OCI-LY3 (cell line): ENCODE data around the gene THRB.

Experiments
- H2AFZ ChIP-seq: fragments of 200-600, 300-600 bp; shearing (Covaris generic); 2 replicates; pipeline ENCODE4 v1.6.0; 2014; ENCODE audit warnings: antibody characterized with exemption, low read depth, low read length
- H3K27ac ChIP-seq: fragments of 200-600, 300-600 bp; sonication (generic); 2 replicates; pipeline ENCODE4 v1.5.1; 2014; ENCODE audit warnings: mild to moderate bottlenecking, low read length, moderate library complexity, mixed read lengths
- H3K27me3 ChIP-seq: fragments of 200-600, 300-600 bp; sonication (generic); 2 replicates; pipeline ENCODE4 v1.6.1; 2014; ENCODE audit warnings: low read depth, low read length, mixed read lengths
- H3K36me3 ChIP-seq: fragments of 200-600, 300-600 bp; sonication (generic); replicated peaks from 2 replicates; pipeline ENCODE3; 2014; ENCODE audit warnings: low read depth, low read length, mixed read lengths
- H3K4me1 ChIP-seq: fragments of 300-600, 200-600 bp; sonication (generic); 2 replicates; pipeline ENCODE4 v1.6.1; 2014; ENCODE audit warnings: low read length, mixed read lengths
- H3K4me2 ChIP-seq: fragments of 200-600, 300-600 bp; sonication (generic); 2 replicates; pipeline ENCODE4 v1.6.1; 2014; ENCODE audit warnings: low read length, mixed read lengths
- H3K4me3 ChIP-seq: fragments of 300-600, 200-600 bp; sonication (generic); 2 replicates; pipeline ENCODE4 v1.5.1; 2014; ENCODE audit warnings: antibody characterized with exemption, mild to moderate bottlenecking, low read length, moderate library complexity
- H3K79me2 ChIP-seq: fragments of 300-600, 200-600 bp; shearing (Covaris generic); 2 replicates; pipeline ENCODE4 v1.6.1; 2014; ENCODE audit warnings: mild to moderate bottlenecking, low read length, mixed read lengths
- H3K9ac ChIP-seq: fragments of 300-600, 200-600 bp; shearing (Covaris generic); 2 replicates; pipeline ENCODE4 v1.6.0; 2014; ENCODE audit warnings: mild to moderate bottlenecking, low read length, moderate library complexity
- H3K9me3 ChIP-seq: fragments of 200-600, 300-600 bp; shearing (Covaris generic); 2 replicates; pipeline ENCODE4 v1.6.1; 2014; ENCODE audit warnings: low read length, mixed read lengths; ENCODE audit not compliant: insufficient read depth
- H4K20me1 ChIP-seq: fragments of 200-600, 300-600 bp; sonication (generic); 2 replicates; pipeline ENCODE4 v1.6.1; 2016; ENCODE audit warnings: low read length, mixed read lengths; ENCODE audit not compliant: insufficient read depth
- EZH2phosphoT487 ChIP-seq: fragments of 200-600 bp; shearing (Covaris generic); IDR thresholded peaks from 2 replicates; pipeline ENCODE4 v1.6.1; 2018; ENCODE audit warnings: antibody characterized with exemption, mixed run types, low read depth
- TF ChIP-seq, protein P1 (sequence below): fragments of 200-600, 300-600 bp; sonication (generic); IDR thresholded peaks from 2 replicates; pipeline ENCODE4 v1.5.1; 2014; ENCODE audit warnings: antibody characterized with exemption, low read length, low read depth

The THRB gene

DNA sequence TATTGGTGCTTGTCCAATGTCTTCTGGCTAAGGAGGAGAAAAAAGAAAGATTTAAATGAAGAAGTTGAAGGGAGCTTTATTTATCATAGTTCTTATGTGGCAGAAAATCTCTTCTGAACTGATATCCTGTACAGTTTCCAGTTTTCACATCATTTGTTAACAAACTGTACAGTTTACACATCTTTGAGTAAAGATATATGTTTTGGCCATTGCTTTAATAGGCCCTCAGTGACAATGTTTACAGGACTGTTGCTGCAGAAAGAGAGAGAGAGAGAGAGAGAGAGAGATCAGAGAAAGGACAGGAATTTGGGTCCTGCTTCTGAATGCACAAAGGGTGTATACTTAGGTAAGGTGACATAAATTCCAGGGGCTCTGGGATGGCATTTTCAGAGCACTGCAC lies 361.2 kb downstream of the THRB start:
- Histone ChIP-seq H4K20me1 (no peaks in the 10 kb centered on the region), H3K27me3 (no peaks in the 10 kb centered on the region), H3K4me1 (peaks cover 4% of the 10 kb centered on the region; the same call in 1 of the 2 replicates), H3K27ac (no peak overlapping the region), H3K4me3 (no peak overlapping the region), H2AFZ (no peak overlapping the region), H3K9ac (no peak overlapping the region), H3K36me3 (no peaks in the 10 kb centered on the region), H3K79me2 (no peaks in the 10 kb centered on the region), H3K4me2 (no peak overlapping the region), H3K9me3 (no peaks in the 10 kb centered on the region)
- TF ChIP-seq EZH2phosphoT487: no peak
- TF ChIP-seq, protein P1, sequence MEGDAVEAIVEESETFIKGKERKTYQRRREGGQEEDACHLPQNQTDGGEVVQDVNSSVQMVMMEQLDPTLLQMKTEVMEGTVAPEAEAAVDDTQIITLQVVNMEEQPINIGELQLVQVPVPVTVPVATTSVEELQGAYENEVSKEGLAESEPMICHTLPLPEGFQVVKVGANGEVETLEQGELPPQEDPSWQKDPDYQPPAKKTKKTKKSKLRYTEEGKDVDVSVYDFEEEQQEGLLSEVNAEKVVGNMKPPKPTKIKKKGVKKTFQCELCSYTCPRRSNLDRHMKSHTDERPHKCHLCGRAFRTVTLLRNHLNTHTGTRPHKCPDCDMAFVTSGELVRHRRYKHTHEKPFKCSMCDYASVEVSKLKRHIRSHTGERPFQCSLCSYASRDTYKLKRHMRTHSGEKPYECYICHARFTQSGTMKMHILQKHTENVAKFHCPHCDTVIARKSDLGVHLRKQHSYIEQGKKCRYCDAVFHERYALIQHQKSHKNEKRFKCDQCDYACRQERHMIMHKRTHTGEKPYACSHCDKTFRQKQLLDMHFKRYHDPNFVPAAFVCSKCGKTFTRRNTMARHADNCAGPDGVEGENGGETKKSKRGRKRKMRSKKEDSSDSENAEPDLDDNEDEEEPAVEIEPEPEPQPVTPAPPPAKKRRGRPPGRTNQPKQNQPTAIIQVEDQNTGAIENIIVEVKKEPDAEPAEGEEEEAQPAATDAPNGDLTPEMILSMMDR: no peak

DNA sequence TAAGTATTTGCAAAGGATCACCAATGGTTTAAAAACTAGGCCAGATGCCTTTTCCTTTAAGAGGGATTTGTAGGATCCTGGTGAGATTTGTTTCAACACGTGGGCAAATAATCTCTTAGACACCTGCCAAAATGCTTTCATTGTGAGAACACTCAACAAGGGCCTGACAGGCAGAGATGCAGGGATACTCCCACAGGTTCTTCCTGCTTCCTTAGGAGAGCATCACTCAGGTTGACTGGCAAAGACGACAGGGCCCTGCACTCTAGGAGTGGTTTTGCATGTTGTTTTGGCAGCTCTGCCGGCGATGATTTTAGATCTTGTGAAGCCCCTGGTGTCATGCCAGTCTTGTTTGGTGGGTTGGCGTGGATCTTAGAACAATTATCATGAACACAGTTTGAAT lies 365.1 kb downstream of the THRB start:
- Histone ChIP-seq H3K27ac (no peak overlapping the region), H3K4me3 (no peak overlapping the region), H4K20me1 (no peaks in the 10 kb centered on the region), H3K4me2 (no peak overlapping the region), H3K36me3 (no peaks in the 10 kb centered on the region), H2AFZ (no peak overlapping the region), H3K79me2 (no peaks in the 10 kb centered on the region), H3K9me3 (no peaks in the 10 kb centered on the region), H3K27me3 (no peaks in the 10 kb centered on the region), H3K4me1 (peaks cover under 1% of the 10 kb centered on the region; the same call in 1 of the 2 replicates), H3K9ac (no peak overlapping the region)
- TF ChIP-seq, protein P1: no peak
- no peak for TF ChIP-seq EZH2phosphoT487

DNA sequence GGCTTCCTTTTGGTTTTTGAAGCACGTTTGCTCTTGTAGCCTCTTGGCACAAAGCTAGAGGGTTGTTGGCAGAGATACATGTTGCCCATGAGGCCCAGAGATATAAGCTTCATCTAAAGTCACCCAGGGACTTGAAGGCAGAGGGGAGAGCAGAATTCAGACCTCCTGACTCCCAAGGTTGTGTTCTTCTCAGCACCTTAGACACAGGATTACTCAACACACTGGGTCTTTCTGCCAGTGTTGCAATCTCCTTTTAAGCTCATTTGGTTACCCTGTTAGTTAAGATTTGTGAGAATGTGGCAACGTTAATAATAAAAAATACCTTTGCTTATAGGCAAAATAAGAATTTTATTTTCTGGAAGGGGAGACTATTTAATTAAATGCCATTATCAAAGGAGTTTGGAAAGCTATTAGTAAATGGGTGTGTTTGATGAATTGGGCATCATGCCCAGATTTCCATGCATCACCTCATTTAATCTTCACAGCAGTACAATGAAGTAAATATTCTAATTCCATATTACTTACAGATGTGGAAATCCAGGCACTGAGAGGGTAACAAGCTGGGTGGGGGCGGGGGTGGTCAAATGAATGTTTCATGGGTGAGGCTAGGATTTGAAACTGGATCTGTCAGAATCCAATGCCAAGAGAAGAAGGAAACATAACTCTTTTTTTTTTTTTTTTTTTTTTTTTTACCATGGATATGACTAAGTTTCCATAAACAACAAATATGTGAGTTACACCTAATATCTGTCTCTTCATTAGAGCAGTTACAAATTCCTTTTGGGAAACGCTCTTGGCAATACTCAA lies 366.2 kb downstream of the THRB start:
- H3K4me3 ChIP-seq: no peak overlapping the region
- TF ChIP-seq, protein P1: no peak
- no peak for TF ChIP-seq EZH2phosphoT487
- no peaks in the 10 kb centered on the region for H3K9me3 ChIP-seq
- no peak overlapping the region for H2AFZ ChIP-seq
- no peak overlapping the region for H3K27ac ChIP-seq
- no peaks in the 10 kb centered on the region for H4K20me1 ChIP-seq
- no peaks in the 10 kb centered on the region for H3K4me1 ChIP-seq
- no peaks in the 10 kb centered on the region for H3K27me3 ChIP-seq
- H3K79me2 ChIP-seq: no peaks in the 10 kb centered on the region
- no peaks in the 10 kb centered on the region for H3K36me3 ChIP-seq
- H3K9ac ChIP-seq: no peak overlapping the region
- no peak overlapping the region for H3K4me2 ChIP-seq

DNA sequence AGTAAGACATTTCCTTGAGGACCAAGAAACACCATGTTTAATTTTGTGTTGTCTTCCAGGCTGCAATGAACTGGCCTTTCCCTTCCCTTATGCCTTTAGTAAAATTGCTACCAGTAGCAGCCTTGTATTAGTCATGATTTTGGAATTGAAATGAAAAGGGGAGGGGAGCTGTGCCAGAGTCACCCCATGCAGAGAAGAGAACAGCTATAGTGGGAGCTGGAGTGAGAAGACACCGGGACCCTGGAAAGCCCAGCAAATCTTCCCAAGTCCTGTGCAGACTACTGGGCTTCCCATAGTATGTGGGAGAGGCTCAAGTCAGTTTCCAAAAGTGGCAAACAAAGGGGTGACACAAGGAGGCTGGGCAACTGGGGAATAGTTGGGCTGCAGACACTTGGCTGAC lies 371.1 kb downstream of the THRB start:
- Histone ChIP-seq H3K27ac (no peak overlapping the region), H3K4me2 (no peak overlapping the region), H3K27me3 (no peaks in the 10 kb centered on the region), H3K9ac (no peak overlapping the region), H4K20me1 (no peaks in the 10 kb centered on the region), H3K9me3 (no peaks in the 10 kb centered on the region), H3K4me3 (no peak overlapping the region), H2AFZ (no peak overlapping the region), H3K36me3 (no peaks in the 10 kb centered on the region), H3K79me2 (no peaks in the 10 kb centered on the region), H3K4me1 (no peaks in the 10 kb centered on the region)
- TF ChIP-seq EZH2phosphoT487: no peak
- TF ChIP-seq, protein P1: no peak
